AG04449 (cell line): ENCODE measurements around the gene ERRFI1.
A peak's percentile ranks its signal among the peaks of the same experiment; 100 is the strongest.
"Not testable (repeated sequence)": the region's sequence is repeated elsewhere in the genome, so short reads cannot be mapped to it uniquely, and the experiment has no call there.

ENCODE experiments used
- CTCF ChIA-PET: fragments of 350-600 bp; formaldehyde crosslinking; extraction: SDS; loops from one replicate; lab custom pipeline; 2021; ENCODE audit warnings: antibody characterized with exemption; lab: Yijun Ruan, JAX
- POLR2A ChIA-PET: fragments of 400-600, 350-600 bp; formaldehyde crosslinking; extraction: SDS; loops from one replicate; lab custom pipeline; 2020; ENCODE audit warnings: antibody characterized with exemption, inconsistent platforms; lab: Yijun Ruan, JAX
- DNase-seq: peaks from one replicate; pipeline ENCODE4 v3.0.0-alpha.2; 2010; ENCODE audit warnings: low read depth, low spot score
- H3K4me3 ChIP-seq: 2 replicates; pipeline ENCODE4 v1.5.1; 2011; ENCODE audit warnings: low read depth, mild to moderate bottlenecking, control low read depth, low read length
- TF ChIP-seq, protein P1 (sequence below): IDR thresholded peaks from one replicate; pipeline ENCODE4 v1.5.1; 2011; ENCODE audit warnings: mild to moderate bottlenecking, moderate library complexity, low read length, control low read depth, inconsistent platforms; ENCODE audit not compliant: insufficient read depth; ENCODE audit errors: missing control alignments

ERRFI1 gene

GRCh38 chr1:8063298-8064036, 37.4 kb upstream of the ERRFI1 start:
- POLR2A ChIA-PET: no interaction called here
- no peak overlapping the region for H3K4me3 ChIP-seq
- CTCF ChIA-PET: interaction anchor here (0.8 to 2.7 kb wide), 5 partner anchors 10 to 252 kb away, joined by 3 to 10 read pairs (median 5); no protein-coding TSS in a partner anchor
- no peak for DNase-seq
- TF ChIP-seq, protein P1, sequence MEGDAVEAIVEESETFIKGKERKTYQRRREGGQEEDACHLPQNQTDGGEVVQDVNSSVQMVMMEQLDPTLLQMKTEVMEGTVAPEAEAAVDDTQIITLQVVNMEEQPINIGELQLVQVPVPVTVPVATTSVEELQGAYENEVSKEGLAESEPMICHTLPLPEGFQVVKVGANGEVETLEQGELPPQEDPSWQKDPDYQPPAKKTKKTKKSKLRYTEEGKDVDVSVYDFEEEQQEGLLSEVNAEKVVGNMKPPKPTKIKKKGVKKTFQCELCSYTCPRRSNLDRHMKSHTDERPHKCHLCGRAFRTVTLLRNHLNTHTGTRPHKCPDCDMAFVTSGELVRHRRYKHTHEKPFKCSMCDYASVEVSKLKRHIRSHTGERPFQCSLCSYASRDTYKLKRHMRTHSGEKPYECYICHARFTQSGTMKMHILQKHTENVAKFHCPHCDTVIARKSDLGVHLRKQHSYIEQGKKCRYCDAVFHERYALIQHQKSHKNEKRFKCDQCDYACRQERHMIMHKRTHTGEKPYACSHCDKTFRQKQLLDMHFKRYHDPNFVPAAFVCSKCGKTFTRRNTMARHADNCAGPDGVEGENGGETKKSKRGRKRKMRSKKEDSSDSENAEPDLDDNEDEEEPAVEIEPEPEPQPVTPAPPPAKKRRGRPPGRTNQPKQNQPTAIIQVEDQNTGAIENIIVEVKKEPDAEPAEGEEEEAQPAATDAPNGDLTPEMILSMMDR: no peak

DNA sequence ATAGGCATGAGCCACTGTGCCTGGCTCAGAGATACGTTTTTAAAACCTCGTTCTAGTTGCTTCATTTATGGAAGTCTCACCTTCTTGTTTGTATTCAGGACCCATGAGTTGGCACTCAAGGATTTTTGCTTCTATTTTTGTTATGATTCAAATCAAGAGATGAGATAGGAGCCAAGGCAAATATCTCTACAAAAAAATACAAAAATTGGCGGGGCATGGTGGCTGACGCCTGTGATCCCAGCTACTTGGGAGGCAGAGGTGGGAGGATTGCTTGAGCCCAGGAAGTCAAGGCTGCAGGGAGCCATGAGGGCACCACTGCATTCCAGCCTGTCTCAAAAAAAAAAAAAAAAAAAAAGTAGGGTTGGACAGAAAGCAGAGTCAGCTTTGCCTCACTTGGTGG, 36.8 kb upstream of the ERRFI1 start:
- DNase-seq: no peak
- no peak overlapping the region for H3K4me3 ChIP-seq
- ChIA-PET POLR2A (no interaction called here), CTCF (interaction anchor here (1.5 to 1.9 kb wide), 2 partner anchors 11 to 12 kb away, joined by 5 to 10 read pairs; no protein-coding TSS in a partner anchor)
- TF ChIP-seq, protein P1: no peak

- ChIA-PET CTCF (interaction anchor here (1.0 to 2.7 kb wide), 5 partner anchors 13 to 254 kb away, joined by 3 to 10 read pairs (median 5); no protein-coding TSS in a partner anchor), POLR2A (interaction anchor here (1.1 to 1.6 kb wide), 5 partner anchors 16 to 37 kb away, joined by 3 to 8 read pairs (median 4); no protein-coding TSS in a partner anchor)
- no peak for DNase-seq
- H3K4me3 ChIP-seq: no peak overlapping the region
- TF ChIP-seq, protein P1: no peak
These were observed 35.7 kb upstream of the ERRFI1 start for GRCh38 chr1:8061673-8062386.

DNA sequence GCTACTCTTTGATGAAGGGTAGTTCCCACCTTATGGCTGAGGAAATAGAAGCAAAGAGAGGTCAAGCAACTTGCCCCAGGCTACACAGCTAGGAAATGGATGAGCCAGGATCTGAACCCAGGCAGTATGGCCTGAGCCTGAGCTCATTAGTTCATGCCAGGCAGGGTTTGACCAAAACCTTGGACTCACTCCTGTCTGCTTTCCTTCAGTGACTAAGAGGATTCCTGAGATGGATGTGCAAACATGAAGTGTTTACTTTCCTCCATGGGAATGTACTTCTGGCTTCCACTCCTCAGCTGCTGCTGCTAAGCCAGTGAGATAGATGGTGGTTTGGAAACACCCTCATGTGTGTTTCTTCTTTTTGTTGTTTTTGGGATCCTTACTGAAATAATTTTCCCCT, 35.1 kb upstream of the ERRFI1 start:
- H3K4me3 ChIP-seq: no peak overlapping the region
- CTCF ChIA-PET: interaction anchor here (0.9 to 2.7 kb wide), 6 partner anchors 14 to 255 kb away, joined by 3 to 10 read pairs (median 4); no protein-coding TSS in a partner anchor
- TF ChIP-seq, protein P1: no peak
- peak; percentile 97 for DNase-seq
- POLR2A ChIA-PET: interaction anchor here (1.1 to 1.6 kb wide), 5 partner anchors 16 to 36 kb away, joined by 3 to 8 read pairs (median 4); no protein-coding TSS in a partner anchor

DNA sequence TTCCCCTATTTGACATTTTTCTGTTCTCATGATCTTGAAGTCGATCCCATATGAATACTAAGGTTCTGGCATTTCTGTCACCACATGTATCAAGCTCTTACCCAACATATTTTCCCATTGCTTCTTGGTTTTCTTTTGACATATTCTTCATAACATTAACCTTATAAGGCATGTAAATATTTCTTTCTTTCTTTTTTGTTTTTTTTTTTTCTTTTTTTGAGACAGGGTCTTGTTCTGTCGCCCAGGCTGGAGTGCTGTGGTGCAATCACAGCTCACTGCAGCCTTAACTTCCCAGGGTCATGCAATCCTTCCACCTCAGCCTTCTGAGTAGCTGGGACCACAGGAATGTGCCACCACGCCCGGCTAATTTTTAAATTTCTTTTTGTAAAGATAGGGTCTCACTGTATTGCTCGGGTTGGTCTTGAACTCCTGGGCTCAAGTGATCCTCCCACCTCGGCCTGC, 33.1 kb upstream of the ERRFI1 start:
- ChIA-PET CTCF (interaction anchor here (0.7 to 2.7 kb wide), 3 partner anchors 16 to 255 kb away, joined by 3 to 10 read pairs (median 3); no protein-coding TSS in a partner anchor), POLR2A (interaction anchor here (0.6 to 1.6 kb wide), 3 partner anchors 31 to 803 kb away, joined by 4 read pairs; no protein-coding TSS in a partner anchor)
- DNase-seq: peak; percentile 95

GRCh38 chr1:8057779-8058178, 31.7 kb upstream of the ERRFI1 start:
- CTCF ChIA-PET, H3K4me3 ChIP-seq, DNase-seq, POLR2A ChIA-PET: not testable (repeated sequence)

More for the DNA sequence above, 33.1 kb upstream of the ERRFI1 start:
- H3K4me3 ChIP-seq: no peak overlapping the region
- TF ChIP-seq, protein P1: no peak
